Activated CD4-positive, alpha-beta T cell treated with anti-CD3 and anti-CD28 coated beads, Interleukin-2, amount 10 ng/mL, durations not matched to agents 7 days and 5 days (primary cell): ENCODE results near the gene CYP46A1. TPM values are rescaled to one million over a fixed set of nuclear protein-coding genes. Genes with fewer than 3 reads are reported as not detected.

ENCODE experiments used
- CTCF ChIA-PET: fragments of 350-600 bp; sonication (Branson Sonifier 250); formaldehyde crosslinking; loops from one replicate; lab custom pipeline; 2021; ENCODE audit warnings: antibody characterized with exemption; lab: Charles Lee
- POLR2A ChIA-PET: fragments of 350-600 bp; sonication (Branson Sonifier 250); formaldehyde crosslinking; loops from one replicate; lab custom pipeline; 2021; ENCODE audit warnings: antibody characterized with exemption; lab: Charles Lee
- DNase-seq: peaks from one replicate; pipeline ENCODE4 v3.0.0-alpha.2; 2020
- H3K27ac Mint-ChIP-seq: one replicate; pipeline ENCODE4 v1.8.0; 2021; ENCODE audit warnings: mild to moderate bottlenecking, moderate library complexity, mixed read lengths
- H3K27me3 Mint-ChIP-seq: one replicate; pipeline ENCODE4 v1.8.0; 2021; ENCODE audit warnings: mixed read lengths
- H3K36me3 Mint-ChIP-seq: one replicate; pipeline ENCODE4 v1.8.0; 2021; ENCODE audit warnings: low read depth, mixed read lengths
- H3K4me1 Mint-ChIP-seq: one replicate; pipeline ENCODE4 v1.8.0; 2021; ENCODE audit warnings: mixed read lengths
- H3K4me3 Mint-ChIP-seq: one replicate; pipeline ENCODE4 v1.8.0; 2021; ENCODE audit warnings: mild to moderate bottlenecking, moderate library complexity, mixed read lengths
- H3K9me3 Mint-ChIP-seq: one replicate; pipeline ENCODE4 v1.8.0; 2021; ENCODE audit warnings: mixed read lengths
- total RNA-seq, 2 experiments: library from RNA; stranded (reverse); gene quantifications; one replicate each; pipeline ENCODE4 v1.2.3, GENCODE V29; 2021

The CYP46A1 gene
- total RNA-seq, 2 experiments from 2014 or later: 0.12 to 0.20 TPM

- Mint-ChIP-seq H3K36me3 (no peaks in the 10 kb centered on the region), H3K27ac (no peak overlapping the region), H3K27me3 (peaks cover 12% of the 10 kb centered on the region), H3K9me3 (peaks cover 22% of the 10 kb centered on the region), H3K4me3 (no peak overlapping the region), H3K4me1 (peaks cover 9% of the 10 kb centered on the region)
- CTCF ChIA-PET: no interaction called here
- no peak for DNase-seq
- POLR2A ChIA-PET: no interaction called here
Observed at GRCh38 chr14:99702115-99702514, 18.0 kb downstream of the CYP46A1 start.

- CTCF ChIA-PET: interaction anchor here (0.6 kb wide), 1 partner anchor 16 kb away, joined by 3 read pairs; no protein-coding TSS in a partner anchor
- Mint-ChIP-seq H3K36me3 (no peaks in the 10 kb centered on the region), H3K27ac (no peak overlapping the region), H3K4me1 (peaks cover 9% of the 10 kb centered on the region), H3K27me3 (peaks cover 5% of the 10 kb centered on the region), H3K4me3 (no peak overlapping the region), H3K9me3 (peaks cover 22% of the 10 kb centered on the region)
- POLR2A ChIA-PET: no interaction called here
- DNase-seq: no peak
Observed at GRCh38 chr14:99703381-99703780, 19.3 kb downstream of the CYP46A1 start.

DNA sequence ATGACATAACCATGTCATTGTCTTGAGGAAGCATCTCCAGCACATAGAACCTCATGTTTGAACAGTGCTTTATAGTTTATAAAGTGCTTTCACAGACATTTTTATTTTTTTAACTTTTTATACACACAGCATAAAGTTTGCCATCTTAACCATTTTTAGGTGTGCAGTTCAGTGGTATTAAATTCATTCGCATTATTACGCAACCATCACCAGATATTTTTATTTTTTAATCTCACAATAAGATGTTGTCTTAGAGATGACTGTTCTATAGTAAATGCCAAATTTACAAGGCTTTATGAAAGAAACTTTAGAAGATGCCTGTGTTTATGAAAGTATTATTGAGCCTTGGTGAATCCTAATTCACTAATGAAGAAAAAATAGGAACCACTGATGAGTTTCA is 19.9 kb downstream of the CYP46A1 start:
- Mint-ChIP-seq H3K27ac (no peak overlapping the region), H3K9me3 (peaks cover 22% of the 10 kb centered on the region), H3K4me1 (peaks cover 4% of the 10 kb centered on the region), H3K27me3 (peaks cover 5% of the 10 kb centered on the region), H3K4me3 (no peak overlapping the region), H3K36me3 (no peaks in the 10 kb centered on the region)
- DNase-seq: no peak
- ChIA-PET POLR2A (no interaction called here), CTCF (no interaction called here)

DNA sequence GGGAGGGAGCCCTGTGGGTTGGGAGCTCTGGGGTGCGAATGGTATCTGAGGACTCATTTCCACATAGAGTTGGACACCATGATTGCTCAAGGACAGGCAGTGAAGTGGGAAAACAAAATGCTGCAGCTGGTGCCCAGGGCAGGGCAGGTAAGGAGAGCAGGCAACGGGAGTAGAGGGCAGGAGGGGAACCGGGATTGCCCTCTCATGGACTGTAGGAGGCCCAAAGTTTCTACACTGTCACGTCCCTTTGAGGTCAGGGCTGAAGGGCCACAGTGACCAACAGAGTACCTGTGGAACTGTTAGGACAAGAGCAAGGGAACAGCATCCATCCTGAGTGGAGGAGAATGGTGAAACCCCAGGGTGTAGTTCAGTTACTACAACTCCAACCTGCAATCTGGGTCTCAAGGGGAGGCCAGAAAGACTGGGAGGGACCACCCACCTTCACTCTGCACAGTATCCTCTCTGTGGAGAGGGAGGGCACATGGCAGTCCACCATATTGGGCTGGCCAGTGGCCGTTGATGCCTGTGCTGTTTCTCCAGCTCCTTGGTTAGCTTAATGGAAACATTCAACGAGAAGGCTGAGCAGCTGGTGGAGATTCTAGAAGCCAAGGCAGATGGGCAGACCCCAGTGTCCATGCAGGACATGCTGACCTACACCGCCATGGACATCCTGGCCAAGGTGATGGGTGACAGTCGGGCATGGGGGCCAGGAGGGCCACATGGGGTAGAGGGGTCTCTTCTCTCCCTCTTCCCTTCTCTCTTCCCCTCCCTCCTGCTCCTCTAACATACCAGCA is 22.2 kb downstream of the CYP46A1 start:
- no peak overlapping the region for H3K4me3 Mint-ChIP-seq
- no peak for DNase-seq
- no peaks in the 10 kb centered on the region for H3K36me3 Mint-ChIP-seq
- H3K9me3 Mint-ChIP-seq: peaks cover 22% of the 10 kb centered on the region
- POLR2A ChIA-PET: no interaction called here
- peaks cover 5% of the 10 kb centered on the region for H3K27me3 Mint-ChIP-seq
- no peak overlapping the region for H3K27ac Mint-ChIP-seq
- CTCF ChIA-PET: no interaction called here
- H3K4me1 Mint-ChIP-seq: no peaks in the 10 kb centered on the region

- H3K4me1 Mint-ChIP-seq: no peaks in the 10 kb centered on the region
- H3K27ac Mint-ChIP-seq: no peak overlapping the region
- DNase-seq: no peak
- no peak overlapping the region for H3K4me3 Mint-ChIP-seq
- ChIA-PET CTCF (interaction anchor here (0.6 kb wide), 1 partner anchor 29 kb away, joined by 3 read pairs; no protein-coding TSS in a partner anchor), POLR2A (no interaction called here)
- H3K9me3 Mint-ChIP-seq: peaks cover 18% of the 10 kb centered on the region
- no peaks in the 10 kb centered on the region for H3K36me3 Mint-ChIP-seq
- H3K27me3 Mint-ChIP-seq: peaks cover 5% of the 10 kb centered on the region
Observed at GRCh38 chr14:99707420-99707819, 23.3 kb downstream of the CYP46A1 start.

DNA sequence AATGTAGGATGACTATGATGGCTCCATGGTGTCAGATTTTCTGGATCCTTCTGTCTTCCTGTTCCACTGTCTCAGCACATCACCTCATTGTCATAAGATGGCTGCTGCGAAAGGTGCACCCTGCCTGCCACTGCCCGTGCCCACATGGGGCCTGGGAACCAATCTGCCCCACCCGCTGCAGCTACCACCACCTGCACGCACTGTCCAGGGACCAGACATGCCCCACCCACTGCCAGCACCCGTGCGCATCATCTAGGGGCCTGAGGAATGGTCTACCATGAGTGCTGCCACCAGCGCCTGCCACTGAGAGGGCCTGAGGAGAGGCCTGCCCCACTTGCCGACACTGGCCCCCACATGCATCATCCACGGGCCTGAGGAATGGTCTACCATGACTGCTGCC is 23.8 kb downstream of the CYP46A1 start:
- no peak for DNase-seq
- Mint-ChIP-seq H3K4me1 (no peaks in the 10 kb centered on the region), H3K4me3 (no peak overlapping the region), H3K27ac (no peak overlapping the region), H3K27me3 (peaks cover 5% of the 10 kb centered on the region), H3K36me3 (no peaks in the 10 kb centered on the region), H3K9me3 (peaks cover 16% of the 10 kb centered on the region)
- ChIA-PET POLR2A (no interaction called here), CTCF (interaction anchor here (0.6 kb wide), 1 partner anchor 29 kb away, joined by 3 read pairs; no protein-coding TSS in a partner anchor)

DNA sequence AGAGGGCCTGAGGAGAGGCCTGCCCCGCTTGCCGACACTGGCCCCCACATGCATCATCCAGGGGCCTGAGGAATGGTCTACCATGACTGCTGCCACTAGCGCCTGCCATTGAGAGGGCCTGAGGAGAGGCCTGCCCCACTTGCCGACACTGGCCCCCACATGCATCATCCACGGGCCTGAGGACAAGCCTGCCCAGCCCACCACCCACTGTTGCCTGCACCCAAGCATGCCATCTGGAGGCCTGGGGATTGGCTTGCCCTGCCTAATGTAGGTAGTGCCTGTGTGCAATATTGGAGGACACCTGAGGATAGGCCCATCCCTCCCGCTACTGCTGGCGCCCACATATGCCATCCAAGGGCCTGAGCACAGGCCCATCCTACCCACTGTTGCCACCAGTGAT is 24.4 kb downstream of the CYP46A1 start:
- H3K4me1 Mint-ChIP-seq: no peaks in the 10 kb centered on the region
- POLR2A ChIA-PET: no interaction called here
- no peak overlapping the region for H3K27ac Mint-ChIP-seq
- no peaks in the 10 kb centered on the region for H3K36me3 Mint-ChIP-seq
- no peak for DNase-seq
- H3K9me3 Mint-ChIP-seq: peaks cover 10% of the 10 kb centered on the region
- CTCF ChIA-PET: no interaction called here
- peaks cover 2% of the 10 kb centered on the region for H3K27me3 Mint-ChIP-seq
- H3K4me3 Mint-ChIP-seq: no peak overlapping the region

- Mint-ChIP-seq H3K4me1 (no peaks in the 10 kb centered on the region), H3K27me3 (peaks cover 6% of the 10 kb centered on the region), H3K36me3 (no peaks in the 10 kb centered on the region), H3K27ac (no peak overlapping the region), H3K9me3 (no peaks in the 10 kb centered on the region), H3K4me3 (no peak overlapping the region)
- CTCF ChIA-PET: no interaction called here
- POLR2A ChIA-PET: no interaction called here
- no peak for DNase-seq
Observed at GRCh38 chr14:99713972-99714371, 29.9 kb downstream of the CYP46A1 start.

- DNase-seq: no peak
- H3K4me3 Mint-ChIP-seq: no peak overlapping the region
- H3K4me1 Mint-ChIP-seq: no peaks in the 10 kb centered on the region
- H3K9me3 Mint-ChIP-seq: no peaks in the 10 kb centered on the region
- ChIA-PET CTCF (interaction anchor here (1.5 kb wide), 1 partner anchor 28 kb away, joined by 3 read pairs; no protein-coding TSS in a partner anchor), POLR2A (interaction anchor here (0.6 kb wide), 1 partner anchor 27 kb away, joined by 3 read pairs; no protein-coding TSS in a partner anchor)
- H3K27me3 Mint-ChIP-seq: peaks cover 6% of the 10 kb centered on the region
- no peak overlapping the region for H3K27ac Mint-ChIP-seq
- no peaks in the 10 kb centered on the region for H3K36me3 Mint-ChIP-seq
Observed at GRCh38 chr14:99715266-99716000, 31.3 kb downstream of the CYP46A1 start.

DNA sequence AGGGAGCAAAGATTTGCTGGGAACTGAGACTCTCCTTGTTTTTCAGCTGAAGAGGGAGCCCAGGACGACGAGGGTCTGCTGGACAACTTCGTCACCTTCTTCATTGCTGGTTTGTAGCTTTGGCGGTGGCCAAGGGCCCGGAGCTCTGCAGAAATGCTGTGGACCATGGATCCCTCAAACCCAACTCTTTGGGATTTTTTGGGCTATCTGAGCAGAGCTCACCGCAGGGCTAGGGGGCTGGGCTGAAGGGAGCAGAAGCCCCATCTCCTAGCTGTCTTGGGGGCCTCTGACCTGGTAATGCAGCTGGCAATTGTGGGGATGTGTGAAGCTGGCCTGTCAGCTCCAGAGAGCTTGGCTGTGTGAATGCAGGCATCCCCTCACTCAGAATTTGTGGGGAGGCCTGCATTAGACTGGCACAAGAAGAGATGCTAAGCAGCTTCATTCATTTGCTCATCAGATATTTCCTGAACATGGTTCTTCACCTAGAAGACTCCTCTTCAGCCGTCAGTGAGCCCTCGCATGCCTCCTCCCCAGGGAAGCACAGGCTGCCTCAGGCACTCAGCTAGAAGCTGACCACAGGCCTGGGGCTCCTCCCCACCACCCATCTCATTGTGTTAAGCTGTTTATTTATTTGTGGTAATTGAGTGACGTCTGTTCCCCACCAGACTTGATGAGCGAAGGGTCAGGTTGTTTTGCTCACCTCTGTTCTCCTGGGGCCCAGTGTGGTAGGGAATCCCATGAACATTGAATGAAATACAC is 32.2 kb downstream of the CYP46A1 start:
- Mint-ChIP-seq H3K27ac (no peak overlapping the region), H3K4me3 (no peak overlapping the region), H3K27me3 (peaks cover 6% of the 10 kb centered on the region), H3K9me3 (no peaks in the 10 kb centered on the region), H3K4me1 (no peaks in the 10 kb centered on the region), H3K36me3 (no peaks in the 10 kb centered on the region)
- no peak for DNase-seq
- CTCF ChIA-PET: interaction anchor here (1.0 to 1.5 kb wide), 2 partner anchors 14 to 29 kb away, joined by 3 to 4 read pairs; no protein-coding TSS in a partner anchor
- POLR2A ChIA-PET: no interaction called here

- H3K4me3 Mint-ChIP-seq: no peak overlapping the region
- H3K36me3 Mint-ChIP-seq: no peaks in the 10 kb centered on the region
- H3K4me1 Mint-ChIP-seq: no peaks in the 10 kb centered on the region
- ChIA-PET CTCF (interaction anchor here (1.0 to 1.5 kb wide), 2 partner anchors 13 to 29 kb away, joined by 3 to 4 read pairs; no protein-coding TSS in a partner anchor), POLR2A (no interaction called here)
- H3K27ac Mint-ChIP-seq: no peak overlapping the region
- no peak for DNase-seq
- H3K27me3 Mint-ChIP-seq: peaks cover 6% of the 10 kb centered on the region
- H3K9me3 Mint-ChIP-seq: no peaks in the 10 kb centered on the region
Observed at GRCh38 chr14:99716850-99717681, 33.0 kb downstream of the CYP46A1 start.

- no peaks in the 10 kb centered on the region for H3K9me3 Mint-ChIP-seq
- H3K27ac Mint-ChIP-seq: no peak overlapping the region
- ChIA-PET POLR2A (no interaction called here), CTCF (interaction anchor here (0.6 kb wide), 1 partner anchor 35 kb away, joined by 3 read pairs; no protein-coding TSS in a partner anchor)
- peaks cover 6% of the 10 kb centered on the region for H3K27me3 Mint-ChIP-seq
- no peaks in the 10 kb centered on the region for H3K4me1 Mint-ChIP-seq
- DNase-seq: no peak
- H3K4me3 Mint-ChIP-seq: no peak overlapping the region
- H3K36me3 Mint-ChIP-seq: no peaks in the 10 kb centered on the region
Observed at GRCh38 chr14:99717682-99718013, 33.5 kb downstream of the CYP46A1 start.
